ENCODE data around the gene TRIM59. TPM values are rescaled to one million over a fixed set of nuclear protein-coding genes. Genes with fewer than 3 reads are reported as not detected.
"Not testable (repeated sequence)": the region's sequence is repeated elsewhere in the genome, so short reads cannot be mapped to it uniquely, and the experiment has no call there.

TRIM59 gene
- total RNA-seq, 1 donor from 2014 or later: 22.8 TPM

DNA sequence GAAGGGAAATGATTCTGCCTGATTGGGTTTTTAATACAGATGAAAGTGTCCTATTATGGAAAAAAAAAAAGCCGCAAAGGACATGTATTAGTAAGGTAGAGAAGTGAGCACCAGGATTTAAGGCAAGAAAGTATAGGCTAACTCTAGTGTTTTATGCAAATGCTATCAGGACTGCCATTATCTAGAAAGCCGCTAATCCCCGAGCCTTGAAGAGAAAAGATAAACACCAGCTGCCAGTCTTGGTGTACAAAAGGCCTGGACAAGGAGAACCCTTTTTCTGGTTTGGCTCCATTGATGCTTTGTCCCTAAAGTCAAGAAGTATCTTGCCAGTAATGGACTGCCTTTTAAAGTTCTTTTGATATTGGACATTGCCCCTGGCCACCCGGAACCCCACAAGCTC is 8.6 kb upstream of the TRIM59 start:
- no peak for DNase-seq (ENCODE audit: low read depth, low spot score)

DNA sequence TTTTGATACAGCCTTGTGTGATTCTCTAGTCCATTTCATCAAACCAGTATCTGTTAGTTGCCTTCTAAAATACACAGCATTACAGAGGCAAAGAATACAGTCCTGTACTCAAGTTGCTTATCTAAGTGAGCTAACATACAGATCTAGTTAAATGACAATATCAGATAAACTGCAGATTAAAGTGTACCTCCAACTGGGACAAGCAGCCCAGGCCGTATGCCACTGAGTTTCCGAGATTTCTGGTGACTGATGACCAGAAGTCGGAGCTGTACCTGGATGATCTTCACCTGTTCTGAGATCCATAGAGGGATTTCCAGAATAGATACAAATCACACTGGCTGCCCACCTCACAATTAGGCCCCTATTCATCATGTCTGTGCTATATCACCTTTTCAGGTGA is 6.3 kb upstream of the TRIM59 start:
- DNase-seq (ENCODE audit: low read depth, low spot score): no peak

DNA sequence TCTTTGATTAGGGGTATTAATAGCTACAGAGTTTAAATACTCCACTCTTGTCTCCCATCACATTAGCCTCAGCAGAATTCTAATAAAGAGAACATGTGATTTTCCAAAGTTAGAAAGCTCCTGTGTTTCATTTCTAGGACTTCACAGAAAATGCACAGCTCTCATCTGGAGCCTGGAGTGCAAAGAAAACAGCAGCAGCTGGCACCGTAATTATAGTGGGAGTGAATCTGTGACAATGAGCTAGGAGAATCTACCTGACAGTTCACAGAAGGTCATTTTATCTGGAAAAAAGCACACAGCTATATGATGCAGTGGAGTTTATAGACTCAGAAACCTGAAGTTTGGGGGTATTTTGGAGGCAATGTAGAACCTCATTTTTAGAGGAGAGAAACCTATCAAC is 5.4 kb upstream of the TRIM59 start:
- no peak for DNase-seq (ENCODE audit: low read depth, low spot score)

DNA sequence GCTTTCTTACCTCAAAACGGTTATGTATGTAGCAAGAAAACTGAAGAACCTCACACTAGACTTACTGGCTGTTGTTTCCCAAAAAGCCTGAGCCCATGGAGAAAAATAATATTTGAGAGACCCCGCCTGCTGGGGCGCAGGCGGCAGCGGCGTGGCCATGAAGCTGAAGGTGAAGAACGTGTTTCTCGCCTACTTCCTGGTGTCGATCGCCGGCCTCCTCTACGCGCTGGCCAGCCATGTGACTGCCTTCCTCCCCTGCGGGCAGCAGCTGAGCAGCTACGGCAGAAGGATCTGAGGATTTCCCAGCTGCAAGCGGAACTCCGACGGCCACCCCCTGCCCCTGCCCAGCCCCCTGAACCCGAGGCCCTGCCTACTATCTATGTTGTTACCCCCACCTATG is 2.7 kb upstream of the TRIM59 start:
- not testable (repeated sequence) for DNase-seq (ENCODE audit: low read depth, low spot score)

DNA sequence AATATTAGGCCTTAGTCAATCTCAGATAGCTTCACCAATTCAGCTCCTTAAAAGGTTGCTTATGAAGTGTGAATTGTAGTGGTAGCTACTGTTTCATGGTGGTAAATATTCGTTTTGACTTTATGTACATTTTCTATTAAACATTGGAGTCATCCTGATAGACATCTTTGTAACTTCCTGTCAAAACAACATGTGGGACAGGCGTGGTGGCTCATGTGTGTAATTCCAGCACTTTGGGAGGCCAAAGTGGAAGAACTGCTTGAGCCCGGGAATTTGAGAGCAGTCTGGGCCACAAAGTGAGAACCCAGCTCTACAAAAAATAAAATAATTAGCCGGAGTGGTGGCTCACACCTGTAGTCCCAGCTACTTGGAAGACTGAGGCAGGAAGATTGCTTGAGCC is 2.0 kb upstream of the TRIM59 start:
- no peak for DNase-seq (ENCODE audit: low read depth, low spot score)

DNA sequence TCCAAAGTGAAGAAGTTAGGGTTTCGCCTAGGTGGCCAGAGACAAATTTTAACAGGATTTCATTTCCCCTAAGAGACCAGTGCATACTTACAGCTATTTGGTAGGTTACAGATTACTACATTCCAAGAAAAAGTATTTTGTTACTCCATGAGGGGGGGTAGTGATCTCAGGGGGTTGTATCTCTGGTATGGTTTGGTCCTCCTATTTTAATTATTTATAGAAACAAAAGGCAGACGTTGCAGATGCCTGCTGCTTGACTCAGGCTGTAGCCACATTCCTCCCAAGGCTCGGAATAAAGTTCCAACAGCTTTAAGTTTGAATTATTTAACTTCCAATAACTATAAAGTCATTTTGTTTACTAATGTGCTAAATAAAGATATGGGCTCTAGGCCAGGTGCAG is 1.3 kb upstream of the TRIM59 start:
- no peak for DNase-seq (ENCODE audit: low read depth, low spot score)

DNA sequence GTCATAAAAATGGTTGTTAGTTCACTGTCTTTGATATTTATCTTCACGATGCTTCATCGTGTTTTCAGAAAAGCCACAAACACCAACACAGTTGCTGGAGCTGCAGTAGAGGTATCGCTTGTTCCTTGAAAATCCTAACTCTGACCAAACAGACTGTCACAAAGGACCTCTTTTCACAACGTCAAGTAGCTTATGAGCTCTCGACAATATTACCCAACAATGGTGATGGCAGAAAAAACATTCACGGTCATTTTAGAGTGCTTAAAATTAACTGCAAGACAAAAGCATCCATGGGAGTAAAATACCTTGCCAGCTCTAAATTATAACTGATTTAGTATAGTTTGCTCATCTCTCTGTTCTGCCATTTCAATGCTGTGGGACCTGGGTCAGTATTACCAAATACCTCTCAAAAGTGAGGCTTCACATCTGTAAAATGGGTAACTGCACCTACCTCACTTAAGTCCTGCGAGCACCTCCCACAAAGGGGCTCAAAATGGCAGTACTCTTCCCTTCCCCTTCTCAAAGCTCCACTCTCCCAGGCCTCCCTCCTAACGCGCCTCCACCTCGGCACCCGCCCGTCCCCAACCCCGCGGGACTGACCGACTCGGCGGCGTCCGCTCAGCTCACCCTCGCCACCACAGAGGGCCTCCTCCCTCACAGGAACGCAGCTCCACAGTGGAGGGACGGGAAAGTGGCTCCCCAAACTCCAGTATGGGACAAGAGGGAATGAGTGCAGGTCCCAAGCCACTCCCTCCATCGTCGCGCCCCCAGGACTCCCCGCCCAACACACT is 546 bp downstream of the TRIM59 start:
- peak; percentile 17 for DNase-seq (ENCODE audit: low read depth, low spot score)

DNA sequence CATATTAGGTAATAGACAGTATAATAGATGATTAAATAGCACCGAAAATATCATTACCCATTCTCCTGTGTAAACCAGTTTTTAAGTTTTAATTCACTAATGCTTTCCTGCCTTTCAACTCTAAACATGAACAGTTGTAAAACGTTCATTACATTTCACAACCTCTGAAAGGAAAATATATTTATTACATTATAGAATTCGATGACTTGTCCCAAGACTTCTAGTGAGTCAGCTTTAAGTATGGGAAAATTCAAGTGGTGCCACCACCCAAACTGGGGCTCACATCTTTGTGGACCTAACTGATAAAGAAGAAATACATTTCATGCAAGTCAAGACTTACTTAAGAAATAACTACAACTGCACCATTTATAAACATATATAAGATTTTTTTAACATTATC is 2.0 kb downstream of the TRIM59 start:
- no peak for DNase-seq (ENCODE audit: low read depth, low spot score)

DNA sequence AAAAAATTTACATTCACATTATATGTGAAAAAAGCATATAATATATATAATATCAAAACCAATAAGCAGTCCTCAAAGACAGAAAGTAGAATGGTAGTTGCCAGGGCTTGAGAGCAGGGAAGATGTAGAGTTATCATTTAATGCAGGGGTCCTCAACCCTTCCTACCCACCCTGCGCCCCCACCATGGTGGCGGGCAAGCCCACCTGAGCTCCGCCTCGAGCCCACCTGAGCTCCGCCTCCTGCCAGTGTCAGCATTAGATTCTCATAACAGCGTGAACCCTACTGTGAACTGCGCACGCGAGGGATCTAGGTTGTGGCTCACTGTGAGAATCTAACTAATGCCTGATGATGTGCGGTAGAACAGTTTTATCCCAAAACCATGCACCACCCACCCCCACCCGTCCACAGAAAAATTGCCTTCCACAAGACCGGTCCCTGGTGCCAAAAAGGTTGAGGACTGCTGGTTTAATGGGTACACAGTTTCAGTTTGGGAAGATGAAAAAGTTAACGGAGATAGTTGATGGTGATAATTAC is 3.0 kb downstream of the TRIM59 start:
- DNase-seq (ENCODE audit: low read depth, low spot score): no peak

DNA sequence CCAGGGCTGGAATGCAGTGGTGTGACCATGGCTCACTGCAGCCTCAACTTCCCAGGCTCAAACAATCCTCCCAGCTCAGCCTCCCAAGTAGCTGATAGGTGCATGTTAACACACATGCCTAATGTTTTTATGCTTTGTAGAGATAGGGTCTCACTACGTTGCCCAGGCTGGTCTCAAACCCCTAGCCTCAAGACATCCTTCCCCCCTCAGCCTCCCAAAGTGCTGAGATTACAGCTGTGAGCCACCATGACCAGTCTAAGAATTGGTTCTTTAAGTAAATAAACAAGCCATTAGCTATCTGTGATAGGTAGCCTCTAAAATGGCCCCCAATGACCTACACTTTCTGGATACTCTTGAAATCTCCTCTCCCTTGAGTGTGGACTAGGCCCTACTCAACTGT is 3.7 kb downstream of the TRIM59 start:
- DNase-seq (ENCODE audit: low read depth, low spot score): no peak

DNA sequence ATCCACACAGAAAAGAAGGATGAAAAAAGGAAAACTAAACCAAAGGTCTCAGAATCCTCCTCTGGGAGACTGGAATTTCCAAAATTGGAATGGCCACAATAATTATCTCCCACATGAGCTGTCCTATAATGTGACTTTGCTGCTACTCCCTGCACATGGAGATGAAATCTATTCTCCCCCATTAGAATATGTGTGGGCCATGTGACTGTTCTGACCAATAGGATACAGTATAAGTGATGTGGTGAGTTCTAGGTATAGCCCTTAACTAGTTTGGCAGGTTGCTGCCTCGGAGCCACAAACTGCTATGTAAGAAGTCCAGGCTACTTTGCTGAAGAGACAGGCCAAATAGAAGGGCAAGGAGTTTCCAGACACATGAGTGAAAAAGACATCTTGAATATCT is 5.2 kb downstream of the TRIM59 start:
- DNase-seq (ENCODE audit: low read depth, low spot score): no peak

DNA sequence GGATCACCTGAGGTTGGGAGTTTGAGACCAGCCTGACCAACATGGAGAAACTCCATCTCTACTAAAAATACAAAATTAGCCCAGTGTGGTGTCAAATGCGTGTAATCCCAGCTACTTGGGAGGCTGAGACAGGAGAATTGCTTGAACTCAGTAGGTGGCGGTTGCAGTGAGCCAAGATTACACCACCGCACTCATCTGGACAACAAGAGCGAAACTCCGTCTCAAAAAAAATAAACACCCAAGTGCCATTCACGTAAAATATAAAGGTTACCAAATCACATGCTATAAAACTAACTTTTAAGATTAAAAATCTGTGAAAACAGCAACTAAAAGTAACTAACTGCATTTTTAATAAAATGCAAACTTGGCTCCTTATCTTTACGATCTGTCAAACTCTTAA is 8.9 kb downstream of the TRIM59 start:
- DNase-seq (ENCODE audit: low read depth, low spot score): no peak

DNA sequence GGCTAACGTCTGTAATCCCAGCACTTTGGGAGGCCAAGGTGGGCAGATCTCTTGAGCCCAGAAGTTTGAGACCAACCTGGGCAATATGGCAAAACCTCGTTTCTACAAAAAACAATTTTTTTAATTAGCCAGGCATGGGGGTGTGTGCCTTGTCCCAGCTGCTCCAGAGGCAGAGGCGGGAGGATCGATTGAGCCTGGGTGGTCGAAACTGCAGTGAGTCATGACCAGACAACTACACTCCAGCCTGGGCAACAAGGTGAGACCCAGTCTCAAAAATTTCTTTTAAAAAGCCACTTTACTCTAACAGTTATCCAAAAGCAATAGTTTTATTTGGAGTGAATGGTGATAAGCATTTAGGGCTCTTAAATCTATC is 12.5 kb downstream of the TRIM59 start:
- DNase-seq (ENCODE audit: low read depth, low spot score): no peak

DNA sequence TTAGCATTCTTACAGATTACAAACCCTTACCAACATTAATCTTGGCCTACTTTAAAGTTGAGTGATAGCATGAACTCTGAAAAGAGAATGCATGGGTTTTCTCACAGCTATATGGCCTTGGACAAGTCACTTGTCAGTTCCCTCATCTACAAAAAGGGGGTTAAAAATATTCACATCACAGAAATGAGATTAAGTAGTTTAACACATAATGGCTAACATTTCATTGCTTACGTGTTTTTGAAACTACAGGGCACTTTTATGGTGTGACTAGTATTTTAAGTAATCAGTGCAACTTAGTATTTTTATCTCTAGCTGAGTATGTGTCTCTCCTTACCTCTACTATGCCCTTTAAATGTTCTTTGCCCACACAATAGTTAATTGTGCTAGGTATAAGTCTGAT is 13.8 kb downstream of the TRIM59 start:
- DNase-seq (ENCODE audit: low read depth, low spot score): no peak

DNA sequence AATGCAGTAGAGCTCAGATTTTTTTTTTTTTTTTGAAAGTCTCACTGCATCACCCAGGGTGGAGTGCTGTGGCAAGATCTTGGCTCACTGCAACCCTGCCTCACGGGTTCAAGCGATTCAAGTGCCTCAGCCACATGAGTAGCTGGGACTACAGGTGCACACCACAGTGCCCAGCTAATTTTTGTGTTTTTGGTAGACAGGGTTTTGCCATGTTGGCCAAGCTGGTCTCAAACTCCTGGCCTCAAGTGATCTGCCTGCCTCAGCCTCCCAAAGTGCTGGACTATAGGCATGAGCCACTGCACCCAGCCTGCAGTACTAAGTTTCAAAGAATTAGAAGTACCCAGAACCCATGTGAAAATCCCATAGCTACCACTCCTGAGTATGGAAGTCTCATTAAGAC is 14.5 kb downstream of the TRIM59 start:
- no peak for DNase-seq (ENCODE audit: low read depth, low spot score)

DNA sequence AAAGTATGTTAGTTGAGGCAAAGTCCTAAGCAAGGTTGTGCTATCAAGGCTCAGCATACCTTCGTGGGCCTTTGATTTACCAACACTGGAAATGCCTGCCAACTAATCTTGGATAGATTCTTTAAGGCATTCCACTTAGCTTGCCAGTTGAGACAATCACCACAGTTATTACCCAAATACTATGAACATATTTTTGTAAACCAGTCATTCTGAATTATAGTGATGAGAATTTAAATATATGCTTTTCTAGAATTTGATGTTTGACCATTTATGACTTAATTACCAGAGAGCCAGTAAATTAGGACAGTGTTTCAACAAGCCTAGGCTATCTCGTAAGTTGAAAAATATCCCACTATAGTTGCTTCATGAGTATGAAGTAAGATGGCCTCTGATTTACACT is 15.5 kb downstream of the TRIM59 start:
- DNase-seq (ENCODE audit: low read depth, low spot score): no peak

DNA sequence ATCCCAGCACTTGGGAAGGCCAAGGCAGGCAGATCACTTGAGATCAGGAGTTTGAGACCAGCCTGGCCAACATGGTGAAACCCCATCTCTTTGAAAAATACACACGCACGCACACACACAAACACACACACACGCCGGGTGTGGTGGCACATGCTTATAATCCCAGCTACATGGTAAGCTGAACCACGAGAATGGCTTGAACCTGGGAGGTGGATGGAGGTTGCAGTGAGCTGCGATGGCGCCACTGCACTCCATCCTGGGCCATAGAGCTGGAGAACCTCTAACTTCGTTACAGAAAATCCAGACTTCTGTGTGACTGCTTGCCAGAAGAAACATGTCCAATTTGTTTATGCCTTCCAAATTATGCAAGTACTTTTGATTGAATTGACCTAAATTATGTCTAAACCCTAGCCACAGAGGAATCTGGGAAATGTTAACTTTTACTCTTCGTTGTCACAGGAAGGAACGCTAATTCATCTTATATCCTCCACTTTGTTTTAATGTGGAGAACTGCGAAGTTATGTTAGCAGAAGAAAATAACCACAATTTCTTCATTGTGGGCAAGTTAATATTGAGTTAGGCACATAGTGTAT is 21.7 kb downstream of the TRIM59 start:
- no peak for DNase-seq (ENCODE audit: low read depth, low spot score)

DNA sequence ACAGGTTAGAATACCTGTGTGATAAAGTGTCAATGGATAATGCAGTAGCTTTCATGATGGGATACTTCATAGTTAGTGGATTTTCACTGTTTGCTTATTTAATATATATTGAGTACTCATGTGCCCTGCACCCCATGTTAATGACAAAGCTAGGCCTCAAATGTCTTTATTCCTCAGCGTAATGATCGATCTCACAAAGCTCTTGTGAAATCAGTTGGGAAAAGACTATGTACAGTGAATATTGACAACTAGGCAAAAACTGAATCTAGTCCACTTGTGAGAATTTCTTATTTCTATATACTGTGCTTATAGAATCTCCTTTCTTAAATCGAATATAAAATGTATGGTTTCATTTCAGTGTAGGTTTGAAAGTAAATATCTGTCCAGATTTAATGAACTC is 32.3 kb downstream of the TRIM59 start:
- DNase-seq (ENCODE audit: low read depth, low spot score): no peak

DNA sequence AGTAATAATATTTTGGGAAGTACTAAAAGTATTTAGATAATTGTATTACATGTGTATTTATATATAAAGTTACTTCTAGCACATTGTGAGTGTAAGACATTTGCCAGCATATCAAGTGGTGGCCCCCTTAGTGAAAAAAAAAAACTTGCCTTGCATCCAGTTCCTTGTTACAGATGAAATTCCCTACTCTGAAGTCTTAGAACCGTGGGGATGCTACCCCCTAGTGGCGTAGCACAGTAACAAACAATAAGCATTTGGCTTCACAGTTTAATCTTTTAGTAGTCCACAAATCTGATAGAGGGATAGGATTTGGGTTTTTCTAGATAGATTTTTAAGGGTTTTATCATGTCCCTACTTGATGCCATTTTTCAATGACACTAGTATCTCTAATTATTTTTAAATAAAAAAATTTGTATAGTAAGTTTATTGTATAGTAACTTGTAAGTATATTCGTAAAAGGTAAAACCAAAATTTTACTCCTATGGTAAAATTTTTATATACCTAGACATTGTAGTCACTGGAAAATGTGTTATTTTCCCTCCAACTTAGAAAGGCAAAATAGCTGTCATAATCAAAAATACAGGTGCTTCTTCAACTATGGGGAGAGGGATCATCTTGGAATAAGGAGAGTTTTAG is 35.9 kb downstream of the TRIM59 start:
- DNase-seq (ENCODE audit: low read depth, low spot score): peak; percentile 65

DNA sequence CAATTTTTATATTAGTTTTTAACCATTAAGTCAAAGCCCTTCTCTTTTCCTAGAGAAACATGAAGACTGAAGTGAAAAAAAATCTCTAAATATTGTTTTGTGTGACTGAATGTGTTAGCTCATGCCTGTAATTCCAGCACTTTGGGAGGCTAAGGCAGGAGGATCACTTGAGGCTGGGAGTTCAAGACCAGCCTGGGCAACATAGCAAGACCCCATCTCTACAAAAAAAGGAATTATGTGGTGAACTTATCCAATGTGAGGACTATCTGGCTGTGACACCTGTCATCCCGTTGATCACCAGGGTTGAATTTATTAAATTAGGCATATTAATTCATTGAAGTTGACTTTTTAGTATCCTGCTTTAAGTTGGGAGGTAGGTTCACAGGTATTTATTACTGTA is 37.1 kb downstream of the TRIM59 start:
- no peak for DNase-seq (ENCODE audit: low read depth, low spot score)

DNA sequence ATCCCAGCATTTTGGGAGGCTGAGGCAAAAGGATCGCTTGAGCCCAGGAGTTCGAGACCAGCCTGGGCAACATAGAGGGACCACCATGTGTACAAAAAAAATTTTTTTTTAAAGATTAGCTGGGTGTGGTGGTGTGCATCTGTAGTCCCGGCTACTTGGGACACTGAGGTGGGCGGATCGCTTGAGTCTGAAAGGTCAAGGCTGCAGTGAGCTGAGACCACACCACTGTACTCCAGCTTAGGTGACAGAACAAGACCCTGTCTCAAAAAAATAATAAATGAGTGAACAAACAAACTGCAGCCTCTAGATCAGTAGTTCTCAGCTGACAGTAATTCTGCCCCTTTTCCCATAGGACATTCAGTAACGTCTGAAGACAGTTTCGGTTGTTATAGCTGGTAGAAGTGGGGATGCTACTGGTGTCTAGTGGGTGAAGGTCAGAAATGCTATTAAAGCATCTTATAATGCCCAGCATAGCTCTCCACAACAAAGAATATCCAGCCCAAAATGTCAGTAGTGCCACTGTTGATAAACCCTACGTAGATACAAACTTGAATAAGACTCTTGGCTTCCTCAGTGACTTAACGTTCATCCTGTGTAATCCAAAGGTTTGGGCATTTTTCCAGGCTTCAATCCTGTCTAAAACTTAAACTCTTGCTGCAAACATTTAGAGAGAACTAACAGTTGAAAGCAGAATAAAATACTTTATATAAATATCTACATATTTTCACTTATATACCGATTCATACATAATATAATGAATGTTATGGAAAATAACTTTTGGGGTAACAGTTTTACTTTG is 39.6 kb downstream of the TRIM59 start:
- DNase-seq (ENCODE audit: low read depth, low spot score): no peak

All from pulmonary artery endothelial cell (primary cell).